Prostate gland (tissue), 2 donors: ENCODE results near the gene FBXL4.

ENCODE experiments used
- POLR2A ChIP-seq: fragments of 450-650 bp; IDR thresholded peaks from one replicate; pipeline ENCODE4 v1.6.1; 2016; ENCODE audit warnings: antibody characterized with exemption, mild to moderate bottlenecking
- TF ChIP-seq, protein P1 (sequence below), 4 experiments: fragments of 200-600 bp in 2 of 4; fragments of 450-650 bp in 2 of 4; sonication (generic) in 2 of 4; IDR thresholded peaks; 1 replicate in 3 of 4; 2 replicates in 1 of 4; pipeline ENCODE4 v1.5.1; 2016 to 2019; ENCODE audit warnings: antibody characterized with exemption in 4 of 4, mild to moderate bottlenecking in 2 of 4, moderate library complexity in 2 of 4

DNA sequence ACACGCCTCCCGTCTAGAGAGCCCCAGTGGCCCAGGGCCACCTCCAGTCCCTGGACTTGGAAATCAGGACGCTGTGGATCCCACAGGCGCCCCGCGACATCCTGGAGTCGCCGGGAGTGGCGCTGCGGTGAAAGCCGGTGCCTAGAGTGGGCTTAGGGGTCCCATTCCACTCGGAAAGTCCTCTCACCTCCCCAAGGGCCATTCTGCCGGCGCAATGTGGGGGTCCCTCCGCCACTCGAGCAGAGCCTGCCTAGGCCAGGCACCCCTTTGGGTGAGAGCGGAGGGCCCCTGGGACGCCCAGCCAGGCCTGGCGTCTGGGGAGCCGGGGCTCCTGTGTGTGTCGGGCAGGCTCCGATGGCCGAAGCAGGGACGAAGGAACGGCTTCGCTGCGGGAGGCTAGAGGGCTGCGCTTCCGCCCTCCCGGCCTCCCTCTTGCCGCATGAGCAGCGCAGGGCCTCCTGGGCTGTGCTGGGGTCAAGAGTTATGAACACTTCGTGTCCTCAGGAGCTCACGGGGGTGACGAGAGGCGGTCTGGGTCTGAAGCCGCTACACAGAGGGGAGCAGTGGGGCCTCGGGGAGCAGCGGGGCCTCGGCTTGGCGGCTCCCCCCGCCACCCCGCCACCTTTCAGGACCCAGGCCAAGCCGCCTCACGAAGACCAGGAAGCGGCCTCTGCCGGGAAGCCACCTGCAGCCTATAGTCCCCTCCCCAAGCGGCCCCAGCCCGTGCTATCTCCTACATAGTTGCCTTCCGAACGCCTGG lies 99.8 kb downstream of the FBXL4 start:
- no peak for TF ChIP-seq POLR2A
- TF ChIP-seq, protein P1, sequence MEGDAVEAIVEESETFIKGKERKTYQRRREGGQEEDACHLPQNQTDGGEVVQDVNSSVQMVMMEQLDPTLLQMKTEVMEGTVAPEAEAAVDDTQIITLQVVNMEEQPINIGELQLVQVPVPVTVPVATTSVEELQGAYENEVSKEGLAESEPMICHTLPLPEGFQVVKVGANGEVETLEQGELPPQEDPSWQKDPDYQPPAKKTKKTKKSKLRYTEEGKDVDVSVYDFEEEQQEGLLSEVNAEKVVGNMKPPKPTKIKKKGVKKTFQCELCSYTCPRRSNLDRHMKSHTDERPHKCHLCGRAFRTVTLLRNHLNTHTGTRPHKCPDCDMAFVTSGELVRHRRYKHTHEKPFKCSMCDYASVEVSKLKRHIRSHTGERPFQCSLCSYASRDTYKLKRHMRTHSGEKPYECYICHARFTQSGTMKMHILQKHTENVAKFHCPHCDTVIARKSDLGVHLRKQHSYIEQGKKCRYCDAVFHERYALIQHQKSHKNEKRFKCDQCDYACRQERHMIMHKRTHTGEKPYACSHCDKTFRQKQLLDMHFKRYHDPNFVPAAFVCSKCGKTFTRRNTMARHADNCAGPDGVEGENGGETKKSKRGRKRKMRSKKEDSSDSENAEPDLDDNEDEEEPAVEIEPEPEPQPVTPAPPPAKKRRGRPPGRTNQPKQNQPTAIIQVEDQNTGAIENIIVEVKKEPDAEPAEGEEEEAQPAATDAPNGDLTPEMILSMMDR (IDR thresholded peaks at IDR 0.05) = no peak
